HPDE6-E6E7 (cell line): ENCODE data around the gene C4orf50.

Experiments used
- DNase-seq: peaks from one replicate; pipeline ENCODE4 v3.0.0; 2011; ENCODE audit warnings: missing footprints; ENCODE audit errors: extremely low spot score

C4orf50 gene

DNA sequence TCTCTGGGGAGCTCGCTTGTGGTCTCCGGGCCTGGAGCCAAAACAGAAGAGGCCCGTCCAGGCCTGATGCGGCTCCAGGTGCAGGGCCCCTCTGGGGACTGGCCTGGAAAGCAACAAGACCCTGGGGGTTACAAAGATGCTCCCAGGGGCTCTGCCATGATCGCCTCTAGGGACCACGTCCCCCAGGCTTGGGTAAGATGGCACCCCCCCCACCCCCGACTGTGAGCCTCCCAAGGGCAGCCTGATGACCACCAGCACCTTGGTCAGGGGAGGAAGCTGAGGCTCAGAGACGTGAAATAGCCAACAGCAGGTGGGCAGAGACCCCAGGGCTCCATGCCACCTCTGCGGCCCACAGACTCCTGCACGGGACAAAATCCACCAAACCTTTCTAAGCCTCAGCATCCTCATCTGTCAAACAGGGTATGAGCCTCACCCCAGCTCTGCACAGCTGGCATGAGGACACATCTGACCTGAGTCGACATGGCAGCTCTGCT lies 25.4 kb downstream of the C4orf50 start:
- no peak for DNase-seq

DNA sequence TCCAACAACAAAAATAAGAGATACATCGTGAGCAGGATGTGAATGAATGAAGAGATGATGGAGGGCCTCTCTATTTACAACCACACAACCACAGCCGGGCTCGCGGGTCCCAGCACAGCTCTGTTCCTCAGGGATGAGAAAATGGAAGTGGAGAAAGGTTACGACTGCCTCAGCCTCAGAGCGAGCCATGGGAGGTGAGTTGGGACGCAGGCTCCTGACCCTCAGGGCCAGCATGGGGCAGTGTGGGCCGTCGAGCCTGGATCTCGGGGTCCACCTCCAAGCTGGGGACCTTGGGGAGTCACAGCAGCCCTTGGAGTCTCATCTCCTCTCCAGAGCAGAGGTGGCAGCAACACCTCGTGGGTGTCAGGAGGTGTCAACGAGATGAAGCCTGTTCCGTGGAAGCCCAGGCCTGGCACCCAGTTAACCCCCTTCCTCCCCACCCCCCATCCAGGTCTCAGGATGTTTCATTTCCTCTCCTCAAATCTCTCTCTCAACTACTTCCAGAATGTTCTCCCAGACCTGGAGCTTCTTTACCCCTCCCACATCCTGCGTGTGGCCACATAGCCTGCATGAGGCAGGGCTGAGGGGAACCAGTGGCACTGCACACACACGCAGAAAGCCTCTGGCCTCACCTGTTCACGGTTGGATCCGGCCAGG lies 25.9 kb downstream of the C4orf50 start:
- no peak for DNase-seq

DNA sequence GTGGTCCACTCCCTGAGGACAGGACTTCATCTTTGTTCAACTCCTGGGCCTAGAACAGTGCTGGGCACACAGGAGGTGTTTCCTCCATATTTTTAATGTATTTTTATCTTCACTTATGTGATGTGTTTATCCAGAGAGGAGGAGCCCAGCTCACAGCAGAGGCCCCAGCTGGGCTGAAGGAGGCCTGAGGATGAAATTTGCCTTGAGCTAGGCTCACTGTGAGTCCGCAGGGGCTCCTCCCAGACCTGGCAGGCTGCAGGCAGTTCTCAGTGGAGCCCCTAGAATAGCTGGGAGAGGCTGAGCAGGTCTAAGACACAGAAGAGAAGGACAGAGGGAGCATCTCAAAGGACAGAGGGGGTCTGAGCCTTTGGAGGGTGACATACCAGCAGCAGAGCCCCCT lies 26.8 kb downstream of the C4orf50 start:
- no peak for DNase-seq

DNA sequence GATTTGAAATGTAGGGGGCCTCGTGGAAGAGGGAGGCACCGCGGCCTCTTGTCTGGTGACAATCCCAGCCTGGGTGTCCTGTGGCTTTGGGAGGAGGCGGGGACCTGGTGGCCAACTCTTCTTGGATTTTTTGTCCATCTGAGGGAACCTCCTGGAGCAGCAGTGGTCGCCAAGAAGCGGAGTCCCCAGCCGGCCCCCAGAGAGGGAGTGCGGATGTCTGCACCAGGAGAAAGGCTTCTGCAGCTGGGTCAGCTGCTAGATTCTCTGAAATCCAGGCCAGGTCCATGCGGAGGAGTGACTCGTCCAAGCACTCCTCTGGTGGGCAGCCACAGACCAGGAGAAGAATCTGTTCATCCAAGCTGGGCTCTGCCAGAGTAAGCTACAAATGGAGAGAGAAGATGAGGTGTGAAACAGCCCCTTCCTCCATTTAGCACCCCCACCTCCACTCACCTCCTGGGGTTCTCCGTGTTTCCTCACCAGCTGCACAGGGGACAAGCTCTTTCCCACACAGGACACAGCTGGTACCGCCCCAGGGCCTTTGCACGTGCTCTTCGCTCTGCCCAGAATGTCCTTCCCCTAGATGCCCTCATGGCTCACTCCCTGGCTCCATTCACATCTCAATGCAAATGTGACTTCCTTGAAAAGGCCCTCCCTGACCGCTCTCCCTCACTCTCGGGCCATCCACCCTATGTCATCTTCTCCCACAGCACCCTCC lies 27.6 kb downstream of the C4orf50 start:
- DNase-seq = no peak

DNA sequence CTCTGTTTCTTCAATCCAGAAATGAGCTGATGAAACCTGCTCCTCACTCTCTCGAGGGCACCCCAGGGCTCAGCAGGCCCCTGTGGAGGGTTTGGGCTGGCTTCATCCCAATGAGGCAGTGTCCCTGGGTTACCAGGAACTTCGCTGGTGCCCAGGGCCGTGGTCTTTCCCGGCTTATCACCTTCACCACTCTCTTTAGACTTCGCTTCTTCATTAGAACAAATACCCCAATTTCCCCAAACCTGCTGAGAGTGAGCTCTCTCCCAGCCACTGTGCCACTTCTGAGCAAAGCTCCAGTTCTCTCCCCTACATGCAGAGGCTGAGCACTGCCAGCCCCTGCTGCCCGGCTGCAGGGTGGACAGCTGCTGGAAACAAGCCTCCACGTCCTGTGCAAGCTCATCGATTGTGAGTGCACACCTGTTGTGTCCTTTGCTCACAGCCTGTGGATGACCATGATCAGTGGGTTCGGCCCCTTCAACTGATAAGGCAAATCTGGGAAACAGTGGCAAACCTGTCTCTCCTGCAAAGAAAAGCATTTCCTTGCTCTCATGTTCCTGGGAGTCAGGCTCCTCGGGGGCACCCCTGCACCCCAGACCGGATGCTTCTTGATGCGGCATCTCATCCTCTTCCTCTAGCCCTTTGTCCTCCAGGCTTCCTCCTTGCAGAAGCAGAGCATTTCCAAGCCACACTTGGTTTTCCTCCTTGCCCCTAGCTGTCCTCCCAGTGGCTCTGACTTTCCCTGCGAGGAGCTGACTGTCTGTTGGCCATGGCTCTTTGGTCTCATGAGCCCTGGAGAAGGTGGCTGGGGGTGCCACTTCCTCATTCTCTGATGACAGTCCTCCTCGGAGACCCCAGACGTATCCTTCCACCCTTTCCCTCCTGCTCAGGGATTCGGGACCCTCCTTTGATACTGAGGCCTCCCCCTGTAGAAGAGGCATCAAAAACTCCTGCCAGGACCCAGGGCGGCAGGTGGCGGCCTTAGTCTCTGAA lies 28.7 kb downstream of the C4orf50 start:
- no peak for DNase-seq

DNA sequence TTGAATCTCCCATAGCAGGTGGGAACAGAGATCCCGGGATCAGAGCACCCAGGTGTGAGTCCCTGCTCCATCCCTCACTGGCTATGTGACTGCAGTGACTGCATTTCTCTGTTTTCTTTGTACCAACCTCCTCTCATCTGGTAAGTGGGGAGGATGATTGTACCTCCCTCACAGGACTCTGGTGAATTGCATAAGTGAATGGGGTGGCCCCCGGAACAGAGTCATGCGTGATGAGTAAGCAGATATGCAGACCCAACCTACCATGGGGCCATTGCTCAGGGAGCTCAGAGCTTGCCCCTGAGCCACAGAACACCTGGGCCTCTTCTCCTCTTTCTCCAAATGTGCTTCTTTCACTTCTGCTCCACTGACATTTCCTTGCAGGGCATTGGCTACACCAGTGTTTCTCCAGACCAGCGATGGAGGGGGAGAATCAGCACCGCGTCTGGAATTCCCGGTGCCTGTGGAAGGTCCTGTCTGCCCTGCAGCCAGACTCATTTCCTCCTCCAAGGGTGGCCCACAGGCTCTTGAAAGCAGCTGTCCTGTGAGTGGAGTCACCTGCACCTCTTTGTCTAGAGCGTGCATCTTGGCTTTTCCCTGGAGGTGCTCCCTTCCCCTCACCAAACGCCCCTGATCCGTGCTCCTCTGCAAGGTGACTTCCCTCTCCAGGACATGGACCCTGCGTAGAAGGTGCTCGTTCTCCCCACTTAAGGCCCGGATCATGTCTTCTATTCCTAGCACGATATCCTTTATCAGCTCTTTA lies 30.0 kb downstream of the C4orf50 start:
- no peak for DNase-seq

DNA sequence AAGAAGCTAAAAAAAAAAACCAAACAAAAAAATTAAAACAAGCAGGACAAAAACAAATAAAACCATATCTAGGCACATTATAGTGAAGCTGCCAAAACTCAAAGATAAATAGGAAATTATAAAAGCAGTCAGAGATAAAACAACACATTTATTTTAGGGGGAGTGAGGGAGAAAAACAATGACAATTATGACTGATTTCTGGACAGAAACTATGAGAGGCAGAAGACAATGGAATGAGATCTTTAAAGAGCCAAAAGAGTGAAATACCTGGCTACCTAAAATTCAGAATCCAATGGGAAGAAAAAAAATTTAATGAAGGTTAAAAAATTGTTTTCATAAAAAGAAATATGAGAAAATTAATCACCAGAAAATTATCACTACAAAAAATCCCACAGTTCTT lies 33.4 kb downstream of the C4orf50 start:
- DNase-seq = no peak

DNA sequence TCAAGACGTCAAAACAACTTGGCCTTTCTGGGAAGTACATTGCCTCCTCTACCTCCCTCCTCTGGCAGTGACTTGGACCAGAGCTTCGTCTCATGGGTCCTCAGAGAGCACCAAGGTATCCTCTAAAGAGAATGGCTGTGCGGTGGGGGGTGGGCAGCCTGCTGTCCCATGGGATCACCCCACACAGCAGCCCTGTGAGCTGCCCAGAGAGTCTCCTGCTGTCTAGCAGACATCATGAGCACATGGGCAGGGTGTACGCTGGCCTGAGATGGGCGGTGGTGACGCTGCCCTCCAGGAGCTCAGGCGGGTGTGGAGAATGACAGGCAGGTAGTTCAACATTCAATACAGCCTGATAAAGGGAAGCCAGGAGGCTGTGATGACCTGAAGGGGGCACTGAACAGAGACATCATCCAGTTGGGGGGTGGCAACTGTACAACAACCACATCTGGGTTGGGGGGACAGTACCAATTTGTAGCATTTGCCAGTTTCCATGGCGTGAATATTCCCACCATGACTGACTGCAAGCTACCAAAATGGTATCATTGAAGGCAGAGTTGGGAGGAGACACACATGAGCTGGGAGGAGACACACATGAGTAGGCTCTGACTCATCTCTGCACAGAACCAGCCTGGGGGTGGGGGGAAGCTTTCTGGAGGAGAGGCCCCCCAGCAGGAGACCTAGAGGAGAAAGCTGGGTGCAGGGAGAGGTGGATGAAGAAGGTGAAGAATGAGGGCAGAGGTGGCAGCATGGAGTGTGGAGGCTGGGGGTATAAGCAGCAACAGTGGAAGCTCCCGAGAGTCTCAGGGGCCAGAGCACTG lies 35.9 kb downstream of the C4orf50 start:
- DNase-seq = no peak

DNA sequence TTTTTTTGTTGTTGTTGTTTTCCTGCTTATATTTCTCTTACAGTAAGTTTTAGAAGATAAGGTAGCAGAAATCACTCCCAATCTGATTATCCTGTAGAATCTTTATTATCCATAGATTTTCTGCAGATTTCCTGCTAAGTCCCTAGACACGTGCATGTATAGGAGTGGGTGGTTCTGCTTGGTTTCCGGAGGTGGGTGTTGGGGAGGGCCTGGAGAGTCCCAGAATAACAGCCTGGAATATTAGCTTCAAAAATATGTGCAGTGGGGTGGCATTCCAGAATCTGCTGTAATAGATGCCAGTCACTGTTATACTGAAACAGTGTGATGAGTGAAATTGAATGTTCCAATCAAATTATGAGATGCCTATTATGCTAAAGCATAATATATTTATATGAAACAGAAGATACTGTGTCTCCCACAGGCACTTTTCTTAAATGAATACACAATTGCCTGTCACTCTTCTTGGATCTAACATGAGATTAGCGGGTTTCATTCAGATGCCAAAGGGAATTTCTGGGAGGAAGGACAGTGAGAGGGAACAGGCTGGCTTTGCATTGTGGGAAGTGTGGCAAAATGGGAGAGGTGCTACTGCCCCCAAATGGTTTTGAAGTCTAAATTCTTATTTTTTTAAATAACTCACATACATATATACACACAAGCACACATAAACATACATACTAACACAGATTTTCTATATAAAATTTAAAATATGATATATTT lies 37.6 kb downstream of the C4orf50 start:
- DNase-seq = no peak

DNA sequence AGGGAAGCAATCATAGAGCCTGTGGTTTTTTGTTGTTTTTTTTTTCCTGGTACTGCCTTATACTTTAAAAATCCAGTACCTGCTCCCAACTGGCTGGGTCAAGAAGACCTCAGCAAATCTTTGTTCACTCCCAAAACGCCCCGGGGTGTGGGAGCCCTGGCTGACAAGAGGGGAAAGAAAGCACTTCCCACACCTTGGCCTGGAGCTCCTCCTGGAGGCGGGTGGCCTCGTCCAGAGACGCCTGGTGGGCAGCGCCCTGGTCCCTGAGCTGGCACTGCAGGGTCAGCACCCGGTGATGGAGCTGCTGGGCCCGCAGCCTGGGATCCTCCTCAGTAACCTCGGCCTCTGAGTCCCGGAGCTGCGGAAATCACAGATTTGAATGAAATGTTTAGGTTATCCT lies 38.2 kb downstream of the C4orf50 start:
- DNase-seq = no peak

DNA sequence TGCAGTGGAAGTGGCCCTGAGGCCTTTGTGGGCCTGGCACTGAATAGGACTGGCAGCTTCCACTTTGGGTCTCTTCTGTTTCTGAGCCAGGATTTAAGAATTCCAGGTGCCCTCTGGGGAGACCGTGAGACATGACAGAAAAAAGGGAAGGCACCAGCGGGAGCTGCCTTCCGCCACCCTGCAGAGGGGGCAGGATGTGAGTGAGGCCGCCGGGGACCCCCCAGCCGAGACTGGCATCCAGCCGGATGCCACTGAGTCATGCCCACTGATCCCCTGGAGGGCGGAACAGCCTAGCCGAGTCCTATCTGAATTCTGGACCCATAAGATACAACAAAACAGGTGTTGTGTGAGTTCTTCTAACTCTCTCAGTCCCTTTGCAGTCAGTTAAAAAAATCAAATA lies 41.3 kb downstream of the C4orf50 start:
- DNase-seq = no peak

DNA sequence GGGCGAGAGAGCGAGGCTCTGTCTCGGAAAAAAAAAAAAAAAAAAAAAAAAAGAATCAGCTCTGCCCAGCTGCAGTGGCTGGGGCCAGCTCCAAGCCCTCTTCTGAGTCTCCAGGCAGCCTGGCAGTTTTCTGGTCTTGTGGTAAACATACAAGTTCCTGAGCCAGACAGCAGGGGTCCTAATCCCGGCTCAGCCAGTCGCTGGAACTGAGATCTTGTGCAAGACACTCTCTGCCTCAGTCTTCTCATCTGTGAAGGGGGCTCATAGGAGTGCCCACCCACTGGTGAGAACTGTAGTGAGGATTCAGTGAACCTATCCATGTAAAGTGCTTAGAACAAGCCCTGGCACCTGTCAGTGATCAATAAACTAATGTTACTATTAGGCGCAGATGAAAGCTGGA lies 41.8 kb downstream of the C4orf50 start:
- DNase-seq = no peak

DNA sequence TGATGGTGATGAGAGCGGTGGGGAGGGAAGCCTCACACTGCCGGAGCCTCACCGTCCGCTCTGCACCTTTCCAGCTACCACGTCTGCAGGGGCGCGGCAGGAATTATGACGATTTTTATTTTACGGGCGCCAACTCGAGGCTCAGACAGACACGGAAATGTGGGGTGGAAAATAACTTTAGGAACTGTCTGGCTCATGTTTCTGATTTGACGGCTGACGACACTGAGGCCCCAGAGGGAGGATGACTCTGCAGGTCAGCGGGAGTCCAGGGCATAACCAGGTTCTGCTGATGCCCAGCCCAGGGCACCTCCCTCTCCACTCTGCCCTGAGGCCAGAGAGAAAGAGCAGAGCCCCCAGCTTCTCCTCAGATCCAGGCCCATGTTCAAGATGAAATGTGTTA lies 43.9 kb downstream of the C4orf50 start:
- DNase-seq = no peak

DNA sequence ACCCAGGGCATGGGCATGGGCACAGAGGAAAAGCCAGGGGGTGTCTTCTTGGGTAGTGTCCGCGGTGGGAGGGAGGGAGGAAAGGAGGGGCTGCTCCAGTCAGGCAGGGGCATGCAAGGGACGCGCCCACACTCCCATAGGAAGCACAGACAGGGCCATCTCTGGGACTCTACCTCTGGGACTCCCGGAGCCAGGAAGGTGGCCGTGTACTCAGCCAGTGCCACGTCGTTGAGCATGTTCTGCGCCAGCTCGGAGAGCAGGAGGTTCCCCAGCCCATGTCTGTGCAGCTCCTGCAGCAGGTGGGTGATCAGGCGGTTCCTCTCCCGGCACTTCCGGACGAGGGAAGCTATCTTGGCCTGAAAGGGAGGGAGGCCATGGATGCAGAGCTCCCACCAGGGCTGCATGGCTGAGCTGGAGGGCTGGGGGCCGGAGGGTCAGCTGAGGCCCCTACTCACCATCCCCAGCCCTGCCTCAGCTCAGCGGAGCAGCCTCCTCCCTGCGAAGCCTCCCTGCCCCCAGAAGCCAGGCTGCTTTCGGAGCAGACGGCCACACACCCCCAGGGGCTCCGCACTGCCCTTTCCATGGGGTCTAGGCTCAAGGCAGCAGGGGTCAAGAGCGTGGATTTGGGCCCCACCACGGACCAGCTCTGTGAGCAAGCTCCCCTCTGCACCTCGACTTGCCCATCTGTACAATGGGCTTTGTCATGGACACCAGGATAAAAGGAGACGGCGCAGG lies 44.6 kb downstream of the C4orf50 start:
- DNase-seq = no peak

DNA sequence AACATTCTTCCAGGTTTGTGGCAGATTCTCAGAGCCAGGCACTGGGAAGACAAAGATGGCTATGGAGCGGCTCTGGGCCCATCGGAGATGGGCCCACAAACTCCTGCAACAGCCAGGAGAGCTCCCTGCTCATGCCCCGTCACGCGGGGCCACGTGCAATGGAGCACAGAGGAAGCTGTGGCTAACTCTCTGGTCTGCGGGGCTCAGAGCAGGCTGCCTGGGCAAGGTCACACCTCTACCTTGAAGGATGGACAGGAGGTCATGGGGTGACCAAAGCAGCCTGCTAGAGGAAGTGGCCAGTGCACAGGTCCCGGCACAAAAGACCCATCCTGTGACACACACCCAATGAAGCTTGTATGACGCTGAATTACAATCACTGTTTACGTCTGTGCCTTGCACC lies 45.2 kb downstream of the C4orf50 start:
- DNase-seq = no peak

DNA sequence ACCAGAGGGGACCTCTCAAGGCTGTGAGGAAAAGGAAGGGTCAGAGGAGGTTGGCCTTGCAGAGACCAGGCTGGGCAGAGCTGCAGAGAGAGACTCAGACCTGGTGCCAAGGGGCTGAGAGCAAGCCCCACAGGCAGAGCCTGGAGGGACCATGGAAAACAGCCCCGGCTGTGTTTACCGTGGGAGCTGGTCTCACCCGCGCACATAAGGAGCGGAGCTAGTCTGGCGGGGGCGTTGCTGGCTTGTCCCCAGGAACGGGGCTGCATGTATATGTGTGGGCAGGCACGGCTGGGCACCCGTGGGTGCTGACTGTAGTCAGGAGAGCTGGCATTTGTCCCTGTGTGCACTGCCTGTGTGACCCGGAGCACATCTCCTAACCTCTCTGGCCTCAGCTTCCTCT lies 45.7 kb downstream of the C4orf50 start:
- DNase-seq = no peak

DNA sequence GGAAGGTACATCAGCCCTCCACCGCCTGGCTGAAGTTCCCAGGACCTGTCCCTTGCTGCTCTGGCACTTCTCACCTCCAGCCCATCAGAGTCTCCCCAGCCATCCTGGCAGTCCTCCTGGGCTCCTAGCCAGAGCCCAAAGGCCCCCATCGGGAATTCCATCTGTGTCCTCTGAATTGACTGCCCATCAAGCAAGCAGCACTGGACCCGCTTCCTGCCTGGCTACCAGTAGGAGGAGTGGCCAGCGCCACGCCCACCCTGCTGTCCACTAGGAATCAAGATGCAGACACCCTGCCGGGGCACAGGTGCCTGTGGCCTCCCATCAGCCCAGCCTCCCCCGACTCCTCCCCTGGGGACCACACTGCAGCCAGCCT lies 47.2 kb downstream of the C4orf50 start:
- no peak for DNase-seq

DNA sequence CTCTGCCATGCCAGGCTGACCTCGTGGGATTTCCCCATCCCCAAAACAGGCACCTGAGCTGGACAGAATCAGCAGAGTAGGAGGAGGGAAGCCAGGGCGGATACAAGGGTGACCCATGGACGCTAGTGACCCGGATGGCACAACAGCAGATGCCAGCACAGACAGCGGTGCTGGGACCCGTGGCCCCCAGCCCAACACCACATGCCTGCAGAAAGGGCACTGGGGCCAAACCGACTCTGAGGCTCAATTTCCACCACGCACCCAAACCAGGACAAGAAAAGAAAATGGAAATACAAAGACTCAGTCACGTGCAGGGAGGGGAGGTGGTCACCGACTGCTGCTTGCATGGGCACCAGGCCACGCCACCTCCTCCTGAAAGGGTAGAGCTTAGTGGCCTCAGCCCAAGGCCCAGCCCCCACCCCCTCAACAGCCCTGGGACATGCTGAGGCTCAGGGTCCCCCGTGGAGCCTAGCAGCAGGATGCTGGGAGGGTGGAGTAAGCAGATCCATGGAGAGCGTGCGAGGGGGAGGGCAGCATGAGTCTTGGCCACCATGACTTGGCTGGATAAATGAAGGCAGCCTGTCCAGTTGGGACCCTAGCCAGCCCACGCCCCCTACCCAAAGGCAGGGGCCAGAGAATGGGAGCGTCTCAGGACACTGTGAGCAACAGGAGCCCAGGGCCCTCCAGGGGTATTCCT lies 47.7 kb downstream of the C4orf50 start:
- DNase-seq = no peak

DNA sequence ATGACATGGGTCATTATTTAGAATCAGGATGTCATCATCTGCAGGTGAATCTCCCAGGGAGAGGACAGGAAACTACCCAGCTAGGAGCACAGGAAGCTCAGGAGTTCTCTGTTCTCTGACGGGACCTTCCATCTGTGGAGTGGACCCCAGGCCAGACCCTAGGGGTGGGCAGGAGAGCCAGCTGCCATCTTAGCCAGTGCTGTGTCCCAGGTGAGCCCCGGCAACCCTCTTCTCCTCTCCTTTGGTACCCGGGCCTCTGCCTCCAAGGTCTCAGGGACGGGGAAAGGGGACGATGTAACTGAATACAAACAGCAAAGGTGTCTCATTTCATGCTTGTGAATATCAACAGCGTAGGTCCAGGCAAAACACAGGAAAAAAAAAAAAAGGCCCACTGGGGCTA lies 48.5 kb downstream of the C4orf50 start:
- no peak for DNase-seq
